Fibroblast of skin of right biceps (primary cell): ENCODE measurements around the gene RBFOX2.

ENCODE experiments used
- DNase-seq: peaks from one replicate; pipeline ENCODE4 v3.0.0-alpha.2; 2013

The RBFOX2 gene

GRCh38 chr22:35923026-35923425 is 105.6 kb downstream of the RBFOX2 start:
- no peak for DNase-seq

GRCh38 chr22:35921777-35922176 is 106.8 kb downstream of the RBFOX2 start:
- DNase-seq: peak; percentile 92

- no peak for DNase-seq
Observed at GRCh38 chr22:35921044-35921443, 107.6 kb downstream of the RBFOX2 start.

GRCh38 chr22:35919002-35919542 is 109.6 kb downstream of the RBFOX2 start:
- DNase-seq: no peak

GRCh38 chr22:35918456-35918855 is 110.2 kb downstream of the RBFOX2 start:
- DNase-seq: peak; percentile 21

- DNase-seq: no peak
Observed at GRCh38 chr22:35917651-35918050, 111.0 kb downstream of the RBFOX2 start.

- peak; percentile 69 for DNase-seq
Observed at GRCh38 chr22:35915477-35916013, 113.1 kb downstream of the RBFOX2 start.

GRCh38 chr22:35914665-35915476 is 113.8 kb downstream of the RBFOX2 start:
- peak; percentile 91 for DNase-seq

GRCh38 chr22:35914357-35914664 is 114.3 kb downstream of the RBFOX2 start:
- DNase-seq: no peak

GRCh38 chr22:35913925-35914324 is 114.7 kb downstream of the RBFOX2 start:
- no peak for DNase-seq

- no peak for DNase-seq
Observed at GRCh38 chr22:35912658-35913057, 116.0 kb downstream of the RBFOX2 start.

GRCh38 chr22:35911877-35912276 is 116.7 kb downstream of the RBFOX2 start:
- DNase-seq: no peak

- no peak for DNase-seq
Observed at GRCh38 chr22:35910926-35911325, 117.7 kb downstream of the RBFOX2 start.

GRCh38 chr22:35910003-35910769 is 118.4 kb downstream of the RBFOX2 start:
- peak; percentile 68 for DNase-seq

GRCh38 chr22:35905894-35906293 is 122.7 kb downstream of the RBFOX2 start:
- DNase-seq: peak; percentile 35

- no peak for DNase-seq
Observed at GRCh38 chr22:35904752-35905151, 123.9 kb downstream of the RBFOX2 start.

- DNase-seq: no peak
Observed at GRCh38 chr22:35904336-35904692, 124.3 kb downstream of the RBFOX2 start.

GRCh38 chr22:35903571-35904335 is 124.9 kb downstream of the RBFOX2 start:
- DNase-seq: no peak

- peak; percentile 83 for DNase-seq
Observed at GRCh38 chr22:35900483-35901168, 128.0 kb downstream of the RBFOX2 start.

GRCh38 chr22:35899736-35900135 is 128.9 kb downstream of the RBFOX2 start:
- DNase-seq: no peak

GRCh38 chr22:35896111-35896705 is 132.4 kb downstream of the RBFOX2 start:
- DNase-seq: no peak
